Effector memory CD8-positive, alpha-beta T cell (primary cell): ENCODE data around the gene TSPOAP1.

Source experiments
- ATAC-seq: fragments of 150-1000 bp; cut with Tn5 transposase; replicated peaks from 2 replicates; pipeline ENCODE4 v1.10.0; 2021; ENCODE audit warnings: mild to moderate bottlenecking, moderate library complexity
- DNase-seq, 3 experiments: peaks; one replicate each; pipeline ENCODE4 v3.0.0; 2021
- H3K27ac Mint-ChIP-seq, 2 donors: one replicate each; pipeline ENCODE4 v1.8.0; 2022; ENCODE audit warnings: mild to moderate bottlenecking in 2 of 2, mixed read lengths in 2 of 2, moderate library complexity in 2 of 2
- H3K27me3 Mint-ChIP-seq, 2 donors: one replicate each; pipeline ENCODE4 v1.8.0; 2022; ENCODE audit warnings: mixed read lengths in 2 of 2
- H3K36me3 Mint-ChIP-seq: one replicate; pipeline ENCODE4 v1.8.0; 2022; ENCODE audit warnings: mild to moderate bottlenecking, moderate library complexity, mixed read lengths; ENCODE audit not compliant: insufficient read depth
- H3K4me1 Mint-ChIP-seq, 2 donors: one replicate each; pipeline ENCODE4 v1.8.0; 2022; ENCODE audit warnings: low read depth in 2 of 2, mixed read lengths in 2 of 2
- H3K4me3 Mint-ChIP-seq, 2 donors: one replicate each; pipeline ENCODE4 v1.8.0; 2022; ENCODE audit warnings: mild to moderate bottlenecking in 2 of 2, mixed read lengths in 2 of 2, moderate library complexity in 2 of 2
- H3K9me3 Mint-ChIP-seq, 2 donors: one replicate each; pipeline ENCODE4 v1.8.0; 2022; ENCODE audit warnings: mixed read lengths in 2 of 2
- total RNA-seq, 9 experiments: gene quantifications; one replicate each; lab custom pipeline; 2026; lab: John Stamatoyannopoulos, UW

The TSPOAP1 gene, protein sequence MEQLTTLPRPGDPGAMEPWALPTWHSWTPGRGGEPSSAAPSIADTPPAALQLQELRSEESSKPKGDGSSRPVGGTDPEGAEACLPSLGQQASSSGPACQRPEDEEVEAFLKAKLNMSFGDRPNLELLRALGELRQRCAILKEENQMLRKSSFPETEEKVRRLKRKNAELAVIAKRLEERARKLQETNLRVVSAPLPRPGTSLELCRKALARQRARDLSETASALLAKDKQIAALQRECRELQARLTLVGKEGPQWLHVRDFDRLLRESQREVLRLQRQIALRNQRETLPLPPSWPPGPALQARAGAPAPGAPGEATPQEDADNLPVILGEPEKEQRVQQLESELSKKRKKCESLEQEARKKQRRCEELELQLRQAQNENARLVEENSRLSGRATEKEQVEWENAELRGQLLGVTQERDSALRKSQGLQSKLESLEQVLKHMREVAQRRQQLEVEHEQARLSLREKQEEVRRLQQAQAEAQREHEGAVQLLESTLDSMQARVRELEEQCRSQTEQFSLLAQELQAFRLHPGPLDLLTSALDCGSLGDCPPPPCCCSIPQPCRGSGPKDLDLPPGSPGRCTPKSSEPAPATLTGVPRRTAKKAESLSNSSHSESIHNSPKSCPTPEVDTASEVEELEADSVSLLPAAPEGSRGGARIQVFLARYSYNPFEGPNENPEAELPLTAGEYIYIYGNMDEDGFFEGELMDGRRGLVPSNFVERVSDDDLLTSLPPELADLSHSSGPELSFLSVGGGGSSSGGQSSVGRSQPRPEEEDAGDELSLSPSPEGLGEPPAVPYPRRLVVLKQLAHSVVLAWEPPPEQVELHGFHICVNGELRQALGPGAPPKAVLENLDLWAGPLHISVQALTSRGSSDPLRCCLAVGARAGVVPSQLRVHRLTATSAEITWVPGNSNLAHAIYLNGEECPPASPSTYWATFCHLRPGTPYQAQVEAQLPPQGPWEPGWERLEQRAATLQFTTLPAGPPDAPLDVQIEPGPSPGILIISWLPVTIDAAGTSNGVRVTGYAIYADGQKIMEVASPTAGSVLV (N-terminal part only)
- total RNA-seq, result 58.4 to 209 (median 106) reads per million in 9 experiments

GRCh38 chr17:58328195-58329034, at the start of gene TSPOAP1:
Gene TSPOAP1, minus strand, starts transcription at chr17:58328795. Its CDS starts 875 bp downstream, at chr17:58327920.
- H3K36me3 Mint-ChIP-seq, result peaks cover 70% of the 10 kb centered on the region
- H3K27me3 Mint-ChIP-seq, result no peaks in the 10 kb centered on the region
- H3K4me1 Mint-ChIP-seq, result peaks cover 62 to 67% of the 10 kb centered on the region in 2 donors
- H3K27ac Mint-ChIP-seq, result peak within 1 kb of the TSS; percentile 92 to 95
- DNase-seq (peak; percentile 67 to 73 (median 70)), ATAC-seq (peak; percentile 49)
- H3K9me3 Mint-ChIP-seq, result no peaks in the 10 kb centered on the region
- peak within 1 kb of the TSS; percentile 90 to 100 for H3K4me3 Mint-ChIP-seq

GRCh38 chr17:58377661-58378060, 49.1 kb upstream of the TSPOAP1 start:
- Mint-ChIP-seq H3K27ac (no peak overlapping the region), H3K4me1 (peaks cover 24 to 37% of the 10 kb centered on the region in 2 donors), H3K27me3 (no peaks in the 10 kb centered on the region), H3K9me3 (no peaks in the 10 kb centered on the region), H3K4me3 (no peak overlapping the region), H3K36me3 (peaks cover 3% of the 10 kb centered on the region)
- no peak for ATAC-seq
- no peak for DNase-seq

- Mint-ChIP-seq H3K36me3 (peaks cover 3% of the 10 kb centered on the region), H3K4me1 (peaks cover 22 to 37% of the 10 kb centered on the region in 2 donors), H3K4me3 (no peak overlapping the region), H3K9me3 (no peaks in the 10 kb centered on the region), H3K27me3 (no peaks in the 10 kb centered on the region), H3K27ac (no peak overlapping the region)
- ATAC-seq, result no peak
- DNase-seq, result no peak
These were observed 48.6 kb upstream of the TSPOAP1 start for GRCh38 chr17:58377093-58377601.

GRCh38 chr17:58376472-58377000, 47.9 kb upstream of the TSPOAP1 start:
- no peaks in the 10 kb centered on the region for H3K27me3 Mint-ChIP-seq
- peaks cover 19 to 37% of the 10 kb centered on the region in 2 donors for H3K4me1 Mint-ChIP-seq
- H3K4me3 Mint-ChIP-seq, result no peak overlapping the region
- DNase-seq (no peak), ATAC-seq (no peak)
- H3K9me3 Mint-ChIP-seq, result no peaks in the 10 kb centered on the region
- H3K27ac Mint-ChIP-seq, result no peak overlapping the region
- peaks cover 3% of the 10 kb centered on the region for H3K36me3 Mint-ChIP-seq

DNA sequence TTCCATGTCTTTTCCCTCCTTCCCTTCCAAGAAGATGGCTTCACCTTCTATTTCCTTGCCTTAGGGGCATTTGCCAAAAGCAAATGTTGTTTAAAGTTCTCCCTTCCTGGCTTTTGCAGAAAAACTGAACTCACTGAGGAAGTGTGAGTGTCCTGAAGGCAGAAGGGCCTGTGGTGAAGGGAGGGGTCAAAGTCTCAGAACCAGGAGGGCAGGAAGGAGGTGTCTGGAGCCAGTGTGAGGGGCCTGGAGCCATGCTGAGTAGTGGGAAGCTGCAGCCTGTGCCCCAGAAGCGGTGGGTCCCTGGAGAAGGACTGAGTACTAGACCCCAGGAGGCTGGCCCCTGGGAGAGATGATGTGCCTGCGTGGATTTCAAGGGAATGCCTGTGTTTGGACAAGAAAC, 47.2 kb upstream of the TSPOAP1 start:
- ATAC-seq, result no peak
- H3K9me3 Mint-ChIP-seq, result no peaks in the 10 kb centered on the region
- H3K27ac Mint-ChIP-seq, result peak overlapping the region in 1 of 2 donors; percentile 25
- H3K27me3 Mint-ChIP-seq, result no peaks in the 10 kb centered on the region
- no peak overlapping the region for H3K4me3 Mint-ChIP-seq
- peaks cover 20 to 38% of the 10 kb centered on the region in 2 donors for H3K4me1 Mint-ChIP-seq
- no peak for DNase-seq
- H3K36me3 Mint-ChIP-seq, result peaks cover 3% of the 10 kb centered on the region

DNA sequence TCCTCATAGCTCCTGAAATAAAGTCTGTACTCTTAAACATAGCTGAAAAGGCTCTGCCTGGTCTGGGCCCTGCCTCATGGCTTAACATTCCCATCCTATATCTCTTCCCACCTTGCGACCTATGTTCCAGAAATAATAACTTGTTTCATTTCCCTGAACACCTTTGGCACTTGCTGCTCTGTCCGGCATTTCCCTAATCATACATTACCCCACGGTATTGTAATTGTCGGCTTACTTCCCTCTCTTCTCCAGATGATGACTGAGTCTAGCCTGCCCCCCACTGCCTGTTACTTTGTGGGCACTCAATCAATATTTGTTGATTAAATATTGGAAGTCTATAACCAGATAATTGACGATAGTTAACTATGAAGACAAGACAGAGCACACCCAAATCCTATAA, 46.7 kb upstream of the TSPOAP1 start:
- H3K9me3 Mint-ChIP-seq, result no peaks in the 10 kb centered on the region
- peaks cover 3% of the 10 kb centered on the region for H3K36me3 Mint-ChIP-seq
- H3K4me1 Mint-ChIP-seq, result peaks cover 24 to 42% of the 10 kb centered on the region in 2 donors
- no peaks in the 10 kb centered on the region for H3K27me3 Mint-ChIP-seq
- H3K4me3 Mint-ChIP-seq, result no peak overlapping the region
- DNase-seq (no peak), ATAC-seq (no peak)
- H3K27ac Mint-ChIP-seq, result peak overlapping the region in 1 of 2 donors; percentile 25

- Mint-ChIP-seq H3K27ac (no peak overlapping the region), H3K36me3 (peaks cover 3% of the 10 kb centered on the region)
- no peak for ATAC-seq
These were observed 45.3 kb upstream of the TSPOAP1 start for GRCh38 chr17:58373923-58374322.

GRCh38 chr17:58373003-58373402, 44.4 kb upstream of the TSPOAP1 start:
- no peaks in the 10 kb centered on the region for H3K36me3 Mint-ChIP-seq
- DNase-seq, result no peak
- H3K4me3 Mint-ChIP-seq, result no peak overlapping the region
- H3K27me3 Mint-ChIP-seq, result no peaks in the 10 kb centered on the region
- ATAC-seq, result no peak
- H3K9me3 Mint-ChIP-seq, result no peaks in the 10 kb centered on the region
- H3K27ac Mint-ChIP-seq, result peak overlapping the region in 1 of 2 donors; percentile 83
- H3K4me1 Mint-ChIP-seq, result peaks cover 23 to 44% of the 10 kb centered on the region in 2 donors

More at GRCh38 chr17:58373923-58374322, 45.3 kb upstream of the TSPOAP1 start:
- Mint-ChIP-seq H3K4me3 (no peak overlapping the region), H3K9me3 (no peaks in the 10 kb centered on the region), H3K27me3 (no peaks in the 10 kb centered on the region), H3K4me1 (peaks cover 24 to 41% of the 10 kb centered on the region in 2 donors)
- no peak for DNase-seq

- peak overlapping the region; percentile 59 to 78 for H3K4me3 Mint-ChIP-seq
- no peak for DNase-seq
- H3K27me3 Mint-ChIP-seq, result no peaks in the 10 kb centered on the region
- ATAC-seq, result no peak
- peaks cover 23 to 38% of the 10 kb centered on the region in 2 donors for H3K4me1 Mint-ChIP-seq
- no peaks in the 10 kb centered on the region for H3K36me3 Mint-ChIP-seq
- H3K9me3 Mint-ChIP-seq, result no peaks in the 10 kb centered on the region
- H3K27ac Mint-ChIP-seq, result peak overlapping the region in 1 of 2 donors; percentile 56
These were observed 42.8 kb upstream of the TSPOAP1 start for GRCh38 chr17:58371300-58371950.

- Mint-ChIP-seq H3K36me3 (peaks cover under 1% of the 10 kb centered on the region), H3K4me1 (peaks cover 23 to 38% of the 10 kb centered on the region in 2 donors), H3K27me3 (no peaks in the 10 kb centered on the region), H3K27ac (peak overlapping the region; percentile 71 to 92), H3K4me3 (peak overlapping the region; percentile 73 to 78), H3K9me3 (no peaks in the 10 kb centered on the region)
- no peak for ATAC-seq
- no peak for DNase-seq
These were observed 42.1 kb upstream of the TSPOAP1 start for GRCh38 chr17:58370716-58371115.

DNA sequence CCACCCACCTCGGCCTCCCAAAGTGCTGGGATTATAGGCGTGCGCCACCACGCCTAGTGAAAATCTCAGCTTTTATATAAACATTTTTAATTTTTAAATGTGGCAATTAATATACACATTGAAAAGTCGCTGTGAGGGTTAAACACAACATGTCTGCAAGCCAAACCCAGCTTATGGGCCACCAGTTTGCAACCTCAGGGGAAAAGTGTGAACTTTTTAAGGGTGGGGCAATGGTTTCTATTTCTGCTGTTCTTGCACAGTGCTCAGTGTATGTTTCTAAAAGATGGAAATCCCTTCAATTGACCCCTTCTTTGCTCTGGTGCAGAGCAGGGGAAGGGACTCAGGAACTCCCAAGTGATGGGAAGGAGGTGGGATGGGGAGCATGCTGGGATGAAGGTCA, 41.7 kb upstream of the TSPOAP1 start:
- H3K4me3 Mint-ChIP-seq, result peak overlapping the region; percentile 73 to 78
- H3K9me3 Mint-ChIP-seq, result no peaks in the 10 kb centered on the region
- H3K36me3 Mint-ChIP-seq, result peaks cover 4% of the 10 kb centered on the region
- peak overlapping the region; percentile 71 to 92 for H3K27ac Mint-ChIP-seq
- H3K27me3 Mint-ChIP-seq, result no peaks in the 10 kb centered on the region
- ATAC-seq (peak; percentile 63), DNase-seq (no peak)
- peaks cover 23 to 42% of the 10 kb centered on the region in 2 donors for H3K4me1 Mint-ChIP-seq
